GM23338 (cell line): Measurements from ENCODE around the gene CHN2. TPM values are rescaled to one million over a fixed set of nuclear protein-coding genes. Genes with fewer than 3 reads are reported as not detected.

Experiments used
- ATAC-seq: fragments of 200-7000 bp; cut with Tn5 transposase; 3 replicates; pipeline ENCODE4 v1.9.1; 2020
- DNase-seq: peaks from one replicate; pipeline ENCODE4 v3.0.0-alpha.2; 2015; ENCODE audit warnings: low spot score
- H2AFZ ChIP-seq: fragments of 200-600 bp; sonication (generic); 2 replicates; pipeline ENCODE4 v1.8.0; 2016; ENCODE audit warnings: antibody characterized with exemption, mild to moderate bottlenecking, moderate library complexity
- H3F3A ChIP-seq: fragments of 200-600 bp; sonication (generic); replicated peaks from 2 replicates; pipeline ENCODE4 v1.8.0; 2017; ENCODE audit warnings: antibody characterized with exemption, mixed run types, low read depth
- H3K27ac ChIP-seq: fragments of 200-600 bp; sonication (generic); 2 replicates; pipeline ENCODE4 v1.6.1; 2016; ENCODE audit warnings: low read depth
- H3K27me3 ChIP-seq: fragments of 200-600 bp; sonication (generic); 2 replicates; pipeline ENCODE4 v1.8.0; 2016; ENCODE audit warnings: mild to moderate bottlenecking, mixed run types, moderate library complexity; ENCODE audit not compliant: insufficient read depth
- H3K36me3 ChIP-seq: fragments of 200-600 bp; sonication (generic); 2 replicates; pipeline ENCODE4 v1.8.0; 2016; ENCODE audit warnings: mild to moderate bottlenecking; ENCODE audit not compliant: insufficient read depth
- H3K4me1 ChIP-seq: fragments of 200-600 bp; sonication (generic); 2 replicates; pipeline ENCODE4 v1.8.0; 2016; ENCODE audit warnings: mild to moderate bottlenecking, moderate library complexity; ENCODE audit not compliant: insufficient read depth
- H3K4me2 ChIP-seq: fragments of 200-600 bp; sonication (generic); 2 replicates; pipeline ENCODE4 v1.7.1; 2017; ENCODE audit warnings: mixed run types
- H3K4me3 ChIP-seq: fragments of 200-600 bp; sonication (generic); 2 replicates; pipeline ENCODE4 v1.6.1; 2016; ENCODE audit warnings: mixed run types
- H3K79me2 ChIP-seq: fragments of 200-600 bp; sonication (generic); replicated peaks from 2 replicates; pipeline ENCODE4 v1.8.0; 2017; ENCODE audit warnings: mild to moderate bottlenecking; ENCODE audit not compliant: insufficient read depth
- H3K9me2 ChIP-seq: fragments of 200-600 bp; sonication (generic); 2 replicates; pipeline ENCODE4 v1.8.0; 2017; ENCODE audit not compliant: insufficient read depth
- H4K20me1 ChIP-seq: fragments of 200-600 bp; sonication (generic); replicated peaks from 2 replicates; pipeline ENCODE4 v1.8.0; 2017; ENCODE audit warnings: mild to moderate bottlenecking; ENCODE audit not compliant: insufficient read depth
- H3K27ac Mint-ChIP-seq: 2 replicates; pipeline ENCODE4 v1.8.0; 2020; ENCODE audit warnings: inconsistent platforms, mild to moderate bottlenecking, moderate library complexity, mixed read lengths
- H3K27me3 Mint-ChIP-seq: 3 replicates; pipeline ENCODE4 v1.8.0; 2022; ENCODE audit warnings: low read depth, mild to moderate bottlenecking, moderate library complexity, mixed read lengths, inconsistent platforms; ENCODE audit not compliant: insufficient read depth, poor library complexity
- H3K36me3 Mint-ChIP-seq: 3 replicates; pipeline ENCODE4 v1.8.0; 2021; ENCODE audit warnings: low read depth, mild to moderate bottlenecking, inconsistent platforms, moderate library complexity, mixed read lengths
- H3K4me1 Mint-ChIP-seq: 3 replicates; pipeline ENCODE4 v1.8.0; 2020; ENCODE audit warnings: mild to moderate bottlenecking, inconsistent platforms, mixed read lengths
- H3K4me3 Mint-ChIP-seq: 3 replicates; pipeline ENCODE4 v1.8.0; 2021; ENCODE audit warnings: moderate library complexity, mild to moderate bottlenecking, inconsistent platforms, mixed read lengths
- H3K9me3 Mint-ChIP-seq: 3 replicates; pipeline ENCODE4 v1.8.0; 2020; ENCODE audit warnings: moderate library complexity, mild to moderate bottlenecking, inconsistent platforms, mixed read lengths
- CREB1 ChIP-seq: fragments of 250-450 bp; sonication (Bioruptor Pico); IDR thresholded peaks from 2 replicates; pipeline ENCODE4 v1.5.0; 2020; ENCODE audit warnings: low read depth, mild to moderate bottlenecking, moderate library complexity
- EZH2 ChIP-seq: fragments of 200-600 bp; sonication (generic); IDR thresholded peaks from one replicate; pipeline ENCODE4 v1.8.0; 2017; ENCODE audit warnings: antibody characterized with exemption, mild to moderate bottlenecking, low read depth; ENCODE audit not compliant: unreplicated experiment
- EZH2phosphoT487 ChIP-seq: fragments of 200-600 bp; sonication (generic); IDR thresholded peaks from one replicate; pipeline ENCODE4 v1.8.1; 2018; ENCODE audit warnings: antibody characterized with exemption; ENCODE audit not compliant: unreplicated experiment
- JUNB ChIP-seq: IDR thresholded peaks from one replicate; pipeline ENCODE4 v1.6.1; 2016; ENCODE audit warnings: antibody characterized with exemption; ENCODE audit not compliant: unreplicated experiment
- NANOG ChIP-seq: IDR thresholded peaks from 2 replicates; pipeline ENCODE4 v1.6.1; 2016; ENCODE audit warnings: antibody characterized with exemption, borderline replicate concordance
- POLR2AphosphoS5 ChIP-seq: IDR thresholded peaks from 2 replicates; pipeline ENCODE4 v1.6.1; 2016; ENCODE audit warnings: antibody characterized with exemption, low read depth
- STAT1 ChIP-seq: IDR thresholded peaks from one replicate; pipeline ENCODE4 v1.6.1; 2016; ENCODE audit warnings: antibody characterized with exemption; ENCODE audit not compliant: unreplicated experiment
- ZNF114 ChIP-seq: fragments of 250-450 bp; sonication (Bioruptor Pico); IDR thresholded peaks from 2 replicates; pipeline ENCODE4 v1.5.0; 2020; ENCODE audit warnings: mild to moderate bottlenecking, moderate library complexity
- ZNF331 ChIP-seq: fragments of 250-450 bp; sonication (Bioruptor Pico); IDR thresholded peaks from 2 replicates; pipeline ENCODE4 v1.5.0; 2020; ENCODE audit warnings: low read depth, mild to moderate bottlenecking, moderate library complexity
- polyA plus RNA-seq: library from polyadenylated mRNA; unstranded; fragments of >200 nt; fragmentation: Nextera tagmentation; extraction: Ambion mirVana; gene quantifications from 2 replicates; pipeline ENCODE4 v1.2.1, GENCODE V29; 2016
- total RNA-seq: library from RNA; depleted of rRNA; stranded (reverse); fragments of >200 nt; shearing (Covaris generic); gene quantifications from 2 replicates; pipeline ENCODE4 v1.2.3, GENCODE V29; 2014
- TF ChIP-seq, protein P1 (sequence below): IDR thresholded peaks from one replicate; pipeline ENCODE4 v1.6.1; 2018; ENCODE audit warnings: antibody characterized with exemption; ENCODE audit not compliant: unreplicated experiment
- TF ChIP-seq, protein P2 (sequence below): IDR thresholded peaks from 2 replicates; pipeline ENCODE4 v1.6.1; 2016; ENCODE audit warnings: antibody characterized with exemption
- TF ChIP-seq, protein P3 (sequence below): fragments of 250-450 bp; sonication (Bioruptor Pico); IDR thresholded peaks from 2 replicates; pipeline ENCODE4 v1.5.0; 2020; ENCODE audit warnings: mild to moderate bottlenecking, moderate library complexity
- TF ChIP-seq, protein P4 (sequence below), 2 experiments: fragments of 200-600 bp in 1 of 2; sonication (generic) in 1 of 2; conservative IDR thresholded peaks; 2 replicates each; pipeline versions ENCODE4 v1.5.1 to v1.6.1; 2016 to 2017; ENCODE audit warnings: antibody characterized with exemption in 2 of 2, low read depth in 2 of 2, mild to moderate bottlenecking in 2 of 2, moderate library complexity in 1 of 2

Gene CHN2
- total and polyA plus RNA-seq, 2 experiments from 2014 or later = 6.1 to 7.5 TPM

- H3K4me1 ChIP-seq = 0 out of 2 replicates have a peak, but pooled peaks cover 7% of the 10 kb centered on the region
- peaks cover 9% of the 10 kb centered on the region for H3K4me1 Mint-ChIP-seq
- H4K20me1 ChIP-seq = no peaks in the 10 kb centered on the region
- no peaks in the 10 kb centered on the region for H3K27me3 ChIP-seq
- H3K36me3 Mint-ChIP-seq = no peaks in the 10 kb centered on the region
- TF ChIP-seq, protein P1, sequence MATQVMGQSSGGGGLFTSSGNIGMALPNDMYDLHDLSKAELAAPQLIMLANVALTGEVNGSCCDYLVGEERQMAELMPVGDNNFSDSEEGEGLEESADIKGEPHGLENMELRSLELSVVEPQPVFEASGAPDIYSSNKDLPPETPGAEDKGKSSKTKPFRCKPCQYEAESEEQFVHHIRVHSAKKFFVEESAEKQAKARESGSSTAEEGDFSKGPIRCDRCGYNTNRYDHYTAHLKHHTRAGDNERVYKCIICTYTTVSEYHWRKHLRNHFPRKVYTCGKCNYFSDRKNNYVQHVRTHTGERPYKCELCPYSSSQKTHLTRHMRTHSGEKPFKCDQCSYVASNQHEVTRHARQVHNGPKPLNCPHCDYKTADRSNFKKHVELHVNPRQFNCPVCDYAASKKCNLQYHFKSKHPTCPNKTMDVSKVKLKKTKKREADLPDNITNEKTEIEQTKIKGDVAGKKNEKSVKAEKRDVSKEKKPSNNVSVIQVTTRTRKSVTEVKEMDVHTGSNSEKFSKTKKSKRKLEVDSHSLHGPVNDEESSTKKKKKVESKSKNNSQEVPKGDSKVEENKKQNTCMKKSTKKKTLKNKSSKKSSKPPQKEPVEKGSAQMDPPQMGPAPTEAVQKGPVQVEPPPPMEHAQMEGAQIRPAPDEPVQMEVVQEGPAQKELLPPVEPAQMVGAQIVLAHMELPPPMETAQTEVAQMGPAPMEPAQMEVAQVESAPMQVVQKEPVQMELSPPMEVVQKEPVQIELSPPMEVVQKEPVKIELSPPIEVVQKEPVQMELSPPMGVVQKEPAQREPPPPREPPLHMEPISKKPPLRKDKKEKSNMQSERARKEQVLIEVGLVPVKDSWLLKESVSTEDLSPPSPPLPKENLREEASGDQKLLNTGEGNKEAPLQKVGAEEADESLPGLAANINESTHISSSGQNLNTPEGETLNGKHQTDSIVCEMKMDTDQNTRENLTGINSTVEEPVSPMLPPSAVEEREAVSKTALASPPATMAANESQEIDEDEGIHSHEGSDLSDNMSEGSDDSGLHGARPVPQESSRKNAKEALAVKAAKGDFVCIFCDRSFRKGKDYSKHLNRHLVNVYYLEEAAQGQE = no peak
- TF ChIP-seq JUNB (no peak), CREB1 (CRISPR knock-in tag) (no peak), ZNF114 (CRISPR knock-in tag) (no peak), ZNF331 (CRISPR knock-in tag) (no peak), POLR2AphosphoS5 (no peak), STAT1 (no peak), NANOG (no peak), EZH2phosphoT487 (no peak), EZH2 (no peak)
- TF ChIP-seq, protein P2, sequence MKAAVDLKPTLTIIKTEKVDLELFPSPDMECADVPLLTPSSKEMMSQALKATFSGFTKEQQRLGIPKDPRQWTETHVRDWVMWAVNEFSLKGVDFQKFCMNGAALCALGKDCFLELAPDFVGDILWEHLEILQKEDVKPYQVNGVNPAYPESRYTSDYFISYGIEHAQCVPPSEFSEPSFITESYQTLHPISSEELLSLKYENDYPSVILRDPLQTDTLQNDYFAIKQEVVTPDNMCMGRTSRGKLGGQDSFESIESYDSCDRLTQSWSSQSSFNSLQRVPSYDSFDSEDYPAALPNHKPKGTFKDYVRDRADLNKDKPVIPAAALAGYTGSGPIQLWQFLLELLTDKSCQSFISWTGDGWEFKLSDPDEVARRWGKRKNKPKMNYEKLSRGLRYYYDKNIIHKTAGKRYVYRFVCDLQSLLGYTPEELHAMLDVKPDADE = no peak
- TF ChIP-seq, protein P3, sequence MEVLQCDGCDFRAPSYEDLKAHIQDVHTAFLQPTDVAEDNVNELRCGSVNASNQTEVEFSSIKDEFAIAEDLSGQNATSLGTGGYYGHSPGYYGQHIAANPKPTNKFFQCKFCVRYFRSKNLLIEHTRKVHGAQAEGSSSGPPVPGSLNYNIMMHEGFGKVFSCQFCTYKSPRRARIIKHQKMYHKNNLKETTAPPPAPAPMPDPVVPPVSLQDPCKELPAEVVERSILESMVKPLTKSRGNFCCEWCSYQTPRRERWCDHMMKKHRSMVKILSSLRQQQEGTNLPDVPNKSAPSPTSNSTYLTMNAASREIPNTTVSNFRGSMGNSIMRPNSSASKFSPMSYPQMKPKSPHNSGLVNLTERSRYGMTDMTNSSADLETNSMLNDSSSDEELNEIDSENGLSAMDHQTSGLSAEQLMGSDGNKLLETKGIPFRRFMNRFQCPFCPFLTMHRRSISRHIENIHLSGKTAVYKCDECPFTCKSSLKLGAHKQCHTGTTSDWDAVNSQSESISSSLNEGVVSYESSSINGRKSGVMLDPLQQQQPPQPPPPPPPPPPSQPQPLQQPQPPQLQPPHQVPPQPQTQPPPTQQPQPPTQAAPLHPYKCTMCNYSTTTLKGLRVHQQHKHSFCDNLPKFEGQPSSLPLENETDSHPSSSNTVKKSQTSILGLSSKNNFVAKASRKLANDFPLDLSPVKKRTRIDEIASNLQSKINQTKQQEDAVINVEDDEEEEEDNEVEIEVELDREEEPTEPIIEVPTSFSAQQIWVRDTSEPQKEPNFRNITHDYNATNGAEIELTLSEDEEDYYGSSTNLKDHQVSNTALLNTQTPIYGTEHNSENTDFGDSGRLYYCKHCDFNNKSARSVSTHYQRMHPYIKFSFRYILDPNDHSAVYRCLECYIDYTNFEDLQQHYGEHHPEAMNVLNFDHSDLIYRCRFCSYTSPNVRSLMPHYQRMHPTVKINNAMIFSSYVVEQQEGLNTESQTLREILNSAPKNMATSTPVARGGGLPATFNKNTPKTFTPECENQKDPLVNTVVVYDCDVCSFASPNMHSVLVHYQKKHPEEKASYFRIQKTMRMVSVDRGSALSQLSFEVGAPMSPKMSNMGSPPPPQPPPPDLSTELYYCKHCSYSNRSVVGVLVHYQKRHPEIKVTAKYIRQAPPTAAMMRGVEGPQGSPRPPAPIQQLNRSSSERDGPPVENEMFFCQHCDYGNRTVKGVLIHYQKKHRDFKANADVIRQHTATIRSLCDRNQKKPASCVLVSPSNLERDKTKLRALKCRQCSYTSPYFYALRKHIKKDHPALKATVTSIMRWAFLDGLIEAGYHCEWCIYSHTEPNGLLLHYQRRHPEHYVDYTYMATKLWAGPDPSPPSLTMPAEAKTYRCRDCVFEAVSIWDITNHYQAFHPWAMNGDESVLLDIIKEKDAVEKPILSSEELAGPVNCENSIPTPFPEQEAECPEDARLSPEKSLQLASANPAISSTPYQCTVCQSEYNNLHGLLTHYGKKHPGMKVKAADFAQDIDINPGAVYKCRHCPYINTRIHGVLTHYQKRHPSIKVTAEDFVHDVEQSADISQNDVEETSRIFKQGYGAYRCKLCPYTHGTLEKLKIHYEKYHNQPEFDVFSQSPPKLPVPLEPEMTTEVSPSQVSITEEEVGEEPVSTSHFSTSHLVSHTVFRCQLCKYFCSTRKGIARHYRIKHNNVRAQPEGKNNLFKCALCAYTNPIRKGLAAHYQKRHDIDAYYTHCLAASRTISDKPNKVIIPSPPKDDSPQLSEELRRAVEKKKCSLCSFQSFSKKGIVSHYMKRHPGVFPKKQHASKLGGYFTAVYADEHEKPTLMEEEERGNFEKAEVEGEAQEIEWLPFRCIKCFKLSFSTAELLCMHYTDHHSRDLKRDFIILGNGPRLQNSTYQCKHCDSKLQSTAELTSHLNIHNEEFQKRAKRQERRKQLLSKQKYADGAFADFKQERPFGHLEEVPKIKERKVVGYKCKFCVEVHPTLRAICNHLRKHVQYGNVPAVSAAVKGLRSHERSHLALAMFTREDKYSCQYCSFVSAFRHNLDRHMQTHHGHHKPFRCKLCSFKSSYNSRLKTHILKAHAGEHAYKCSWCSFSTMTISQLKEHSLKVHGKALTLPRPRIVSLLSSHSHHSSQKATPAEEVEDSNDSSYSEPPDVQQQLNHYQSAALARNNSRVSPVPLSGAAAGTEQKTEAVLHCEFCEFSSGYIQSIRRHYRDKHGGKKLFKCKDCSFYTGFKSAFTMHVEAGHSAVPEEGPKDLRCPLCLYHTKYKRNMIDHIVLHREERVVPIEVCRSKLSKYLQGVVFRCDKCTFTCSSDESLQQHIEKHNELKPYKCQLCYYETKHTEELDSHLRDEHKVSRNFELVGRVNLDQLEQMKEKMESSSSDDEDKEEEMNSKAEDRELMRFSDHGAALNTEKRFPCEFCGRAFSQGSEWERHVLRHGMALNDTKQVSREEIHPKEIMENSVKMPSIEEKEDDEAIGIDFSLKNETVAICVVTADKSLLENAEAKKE (CRISPR knock-in tag) = no peak
- TF ChIP-seq, protein P4, sequence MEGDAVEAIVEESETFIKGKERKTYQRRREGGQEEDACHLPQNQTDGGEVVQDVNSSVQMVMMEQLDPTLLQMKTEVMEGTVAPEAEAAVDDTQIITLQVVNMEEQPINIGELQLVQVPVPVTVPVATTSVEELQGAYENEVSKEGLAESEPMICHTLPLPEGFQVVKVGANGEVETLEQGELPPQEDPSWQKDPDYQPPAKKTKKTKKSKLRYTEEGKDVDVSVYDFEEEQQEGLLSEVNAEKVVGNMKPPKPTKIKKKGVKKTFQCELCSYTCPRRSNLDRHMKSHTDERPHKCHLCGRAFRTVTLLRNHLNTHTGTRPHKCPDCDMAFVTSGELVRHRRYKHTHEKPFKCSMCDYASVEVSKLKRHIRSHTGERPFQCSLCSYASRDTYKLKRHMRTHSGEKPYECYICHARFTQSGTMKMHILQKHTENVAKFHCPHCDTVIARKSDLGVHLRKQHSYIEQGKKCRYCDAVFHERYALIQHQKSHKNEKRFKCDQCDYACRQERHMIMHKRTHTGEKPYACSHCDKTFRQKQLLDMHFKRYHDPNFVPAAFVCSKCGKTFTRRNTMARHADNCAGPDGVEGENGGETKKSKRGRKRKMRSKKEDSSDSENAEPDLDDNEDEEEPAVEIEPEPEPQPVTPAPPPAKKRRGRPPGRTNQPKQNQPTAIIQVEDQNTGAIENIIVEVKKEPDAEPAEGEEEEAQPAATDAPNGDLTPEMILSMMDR (conservative IDR thresholded peaks at IDR 0.05; ENCODE audit: low read depth in 2 of 2) = no peak
- no peaks in the 10 kb centered on the region for H3F3A ChIP-seq
- H3K27ac ChIP-seq = no peak overlapping the region
- no peaks in the 10 kb centered on the region for H3K36me3 ChIP-seq
- no peaks in the 10 kb centered on the region for H3K9me3 Mint-ChIP-seq
- H2AFZ ChIP-seq = no peak overlapping the region
- H3K4me3 ChIP-seq = no peak overlapping the region
- H3K79me2 ChIP-seq = no peaks in the 10 kb centered on the region
- no peaks in the 10 kb centered on the region for H3K27me3 Mint-ChIP-seq
- no peaks in the 10 kb centered on the region for H3K9me2 ChIP-seq
- no peak overlapping the region for H3K4me3 Mint-ChIP-seq
- no peak overlapping the region for H3K4me2 ChIP-seq
- H3K27ac Mint-ChIP-seq = no peak overlapping the region
- no peak for DNase-seq
- no peak for ATAC-seq
Observed at GRCh38 chr7:29457565-29458011, 263.0 kb downstream of the CHN2 start.
